Natural killer cell (primary cell): Measurements from ENCODE around the gene TICAM2. TPM values are rescaled to one million over a fixed set of nuclear protein-coding genes. Genes with fewer than 3 reads are reported as not detected.
A peak's percentile ranks its signal among the peaks of the same experiment; 100 is the strongest.

Experiments
- ATAC-seq, 3 donors: fragments of 150-1000 bp in 2 of 3; fragments of 200-7000 bp in 1 of 3; cut with Tn5 transposase; 1 replicate in 1 of 3; 2 replicates in 2 of 3; pipeline ENCODE4 v1.10.0; 2021; ENCODE audit warnings: mild to moderate bottlenecking in 2 of 3, moderate library complexity in 2 of 3
- DNase-seq, 2 donors: peaks; one replicate each; pipeline versions ENCODE4 v3.0.0 to v3.0.0-alpha.2; 2013 to 2021; ENCODE audit warnings: mixed read lengths in 1 of 2
- H3K27ac ChIP-seq: one replicate; pipeline ENCODE4 v1.5.1; 2013; ENCODE audit warnings: mild to moderate bottlenecking, low read length
- H3K27me3 ChIP-seq: one replicate; pipeline ENCODE4 v1.6.1; 2013; ENCODE audit warnings: low read length; ENCODE audit not compliant: control insufficient read depth, insufficient read depth
- H3K36me3 ChIP-seq: one replicate; pipeline ENCODE4 v1.6.1; 2013; ENCODE audit warnings: low read length; ENCODE audit not compliant: control insufficient read depth, insufficient read depth
- H3K4me1 ChIP-seq: one replicate; pipeline ENCODE4 v1.6.1; 2013; ENCODE audit warnings: low read length; ENCODE audit not compliant: control insufficient read depth, insufficient read depth
- H3K4me3 ChIP-seq: one replicate; pipeline ENCODE4 v1.5.1; 2013; ENCODE audit warnings: low read length
- H3K9me3 ChIP-seq: one replicate; pipeline ENCODE4 v1.6.1; 2013; ENCODE audit warnings: low read length; ENCODE audit not compliant: control insufficient read depth, insufficient read depth
- H3K27ac Mint-ChIP-seq, 2 donors: one replicate each; pipeline ENCODE4 v1.8.0; 2022; ENCODE audit warnings: mild to moderate bottlenecking in 2 of 2, mixed read lengths in 2 of 2, moderate library complexity in 1 of 2
- H3K27me3 Mint-ChIP-seq, 2 donors: one replicate each; pipeline ENCODE4 v1.8.0; 2022; ENCODE audit warnings: low read depth in 2 of 2, mixed read lengths in 2 of 2
- H3K36me3 Mint-ChIP-seq: one replicate; pipeline ENCODE4 v1.8.0; 2022; ENCODE audit warnings: mixed read lengths
- H3K4me1 Mint-ChIP-seq, 2 donors: one replicate each; pipeline ENCODE4 v1.8.0; 2022; ENCODE audit warnings: mixed read lengths in 2 of 2
- H3K4me3 Mint-ChIP-seq: one replicate; pipeline ENCODE4 v1.8.0; 2022; ENCODE audit warnings: mild to moderate bottlenecking, moderate library complexity, mixed read lengths
- H3K9me3 Mint-ChIP-seq, 2 donors: one replicate each; pipeline ENCODE4 v1.8.0; 2022; ENCODE audit warnings: mixed read lengths in 2 of 2
- WGBS: methylation state at CpG from one replicate; pipeline ENCODE4 v1.1.7; 2013; ENCODE audit warnings: missing lambda C conversion rate; ENCODE audit not compliant: insufficient coverage; 5-methylcytosine and 5-hydroxymethylcytosine counted together
- intact Hi-C: fragments of 100-400 bp; cut with micrococcal nuclease; formaldehyde crosslinking; loops from one replicate; pipeline ENCODE4 v1.14.2; 2022
- total RNA-seq, 4 donors: library from RNA; stranded (reverse); fragments of 120-200 nt in 1 of 4; gene quantifications; one replicate each; pipeline versions ENCODE4 v1.2.3 to v1.2.4, GENCODE V29; 2013 to 2022
- TF ChIP-seq, protein P1 (sequence below): fragments of 200-600 bp; IDR thresholded peaks from one replicate; pipeline ENCODE4 v1.8.0; 2022; ENCODE audit warnings: antibody characterized with exemption

Gene TICAM2
- total RNA-seq, 3 donors from 2014 or later (not counting 1 experiment from before 2014, with no cell fraction given) = 0.61 to 1.4 (median 1.3) TPM

GRCh38 chr5:115543365-115544042 lies 58.8 kb downstream of the TICAM2 start:
- intact Hi-C loops = loop anchor here (1.0 to 2.0 kb wide), 3 partner anchors 83 to 542 kb away; partner anchors contain the start of genes AP3S1, ATG12, COMMD10 and TMED7
- TF ChIP-seq, protein P1, sequence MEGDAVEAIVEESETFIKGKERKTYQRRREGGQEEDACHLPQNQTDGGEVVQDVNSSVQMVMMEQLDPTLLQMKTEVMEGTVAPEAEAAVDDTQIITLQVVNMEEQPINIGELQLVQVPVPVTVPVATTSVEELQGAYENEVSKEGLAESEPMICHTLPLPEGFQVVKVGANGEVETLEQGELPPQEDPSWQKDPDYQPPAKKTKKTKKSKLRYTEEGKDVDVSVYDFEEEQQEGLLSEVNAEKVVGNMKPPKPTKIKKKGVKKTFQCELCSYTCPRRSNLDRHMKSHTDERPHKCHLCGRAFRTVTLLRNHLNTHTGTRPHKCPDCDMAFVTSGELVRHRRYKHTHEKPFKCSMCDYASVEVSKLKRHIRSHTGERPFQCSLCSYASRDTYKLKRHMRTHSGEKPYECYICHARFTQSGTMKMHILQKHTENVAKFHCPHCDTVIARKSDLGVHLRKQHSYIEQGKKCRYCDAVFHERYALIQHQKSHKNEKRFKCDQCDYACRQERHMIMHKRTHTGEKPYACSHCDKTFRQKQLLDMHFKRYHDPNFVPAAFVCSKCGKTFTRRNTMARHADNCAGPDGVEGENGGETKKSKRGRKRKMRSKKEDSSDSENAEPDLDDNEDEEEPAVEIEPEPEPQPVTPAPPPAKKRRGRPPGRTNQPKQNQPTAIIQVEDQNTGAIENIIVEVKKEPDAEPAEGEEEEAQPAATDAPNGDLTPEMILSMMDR = no peak
- H3K9me3 Mint-ChIP-seq = no peaks in the 10 kb centered on the region
- no peaks in the 10 kb centered on the region for H3K27me3 Mint-ChIP-seq
- H3K4me1 Mint-ChIP-seq = peaks cover 60 to 66% of the 10 kb centered on the region in 2 donors
- peaks cover 12% of the 10 kb centered on the region for H3K36me3 ChIP-seq
- peak in 1 of 2 donors; percentile 71 for DNase-seq
- peaks cover 13% of the 10 kb centered on the region for H3K4me1 ChIP-seq
- H3K9me3 ChIP-seq = peaks cover 5% of the 10 kb centered on the region
- peak overlapping the region; percentile 58 for H3K4me3 ChIP-seq
- peak overlapping the region; percentile 93 to 98 for H3K27ac Mint-ChIP-seq
- 24% methylated on average over 13 of the region's 15 CpGs for WGBS
- H3K27me3 ChIP-seq = no peaks in the 10 kb centered on the region
- peak overlapping the region; percentile 98 for H3K27ac ChIP-seq
- H3K36me3 Mint-ChIP-seq = no peaks in the 10 kb centered on the region
- ATAC-seq = peak; percentile 14 to 37 (median 22)
- peak overlapping the region; percentile 98 for H3K4me3 Mint-ChIP-seq

DNA sequence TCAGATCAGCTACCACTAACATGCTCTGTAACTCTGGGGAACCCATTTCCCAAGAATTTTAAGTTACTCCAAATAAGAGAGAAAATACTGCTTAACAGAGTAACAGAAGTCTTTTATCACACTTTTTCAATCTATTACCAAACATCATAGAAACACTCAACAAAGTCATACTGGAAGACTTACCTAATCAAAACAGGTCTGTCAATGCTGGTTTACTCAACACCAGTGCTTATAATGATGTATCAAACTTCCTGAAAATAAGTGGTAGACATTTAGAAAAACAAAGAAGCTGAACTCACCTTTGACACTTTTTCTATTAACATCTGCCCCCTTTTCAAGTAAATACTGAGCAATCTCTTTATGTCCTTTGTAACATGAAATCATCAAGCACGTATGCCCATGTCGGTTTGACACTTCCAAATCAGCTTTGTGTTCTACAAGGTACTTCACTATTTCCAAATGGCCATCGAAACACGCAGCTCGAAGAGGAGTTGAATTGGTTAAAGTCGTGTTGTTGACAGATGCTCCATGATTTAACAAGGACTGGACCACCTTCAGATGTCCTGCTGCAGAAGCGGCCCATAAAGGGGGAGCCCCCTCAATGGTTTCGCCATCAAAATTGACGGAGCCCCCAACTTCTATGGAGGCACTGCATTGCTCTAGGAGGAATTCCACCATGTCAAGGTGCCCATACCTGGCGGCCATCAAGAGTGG lies 59.5 kb downstream of the TICAM2 start:
- no peaks in the 10 kb centered on the region for H3K36me3 Mint-ChIP-seq
- 82% methylated on average over 10 of the region's 10 CpGs for WGBS
- intact Hi-C loops = no loop called here

DNA sequence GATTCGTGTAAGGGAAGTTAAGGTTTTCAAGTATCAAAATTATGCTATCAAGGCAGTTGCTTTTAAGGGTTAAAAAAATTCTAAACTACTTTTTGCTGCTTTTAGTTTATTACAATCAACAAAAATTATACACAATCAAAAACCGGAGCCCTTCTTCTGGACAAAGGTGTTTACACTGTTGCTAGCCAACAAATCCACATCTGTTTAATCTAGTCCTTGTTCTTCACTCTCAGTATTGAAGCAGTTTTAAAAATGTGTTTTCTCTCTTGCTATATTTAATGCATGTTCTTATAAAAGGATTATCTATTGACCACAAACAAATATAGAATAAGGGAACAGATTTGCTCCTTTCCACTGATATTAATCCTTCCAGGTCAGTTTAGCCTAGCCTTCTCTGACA lies 60.2 kb downstream of the TICAM2 start:
- WGBS = 14% methylated on average over 1 of the region's 2 CpGs
- H3K4me3 ChIP-seq = peak overlapping the region; percentile 8
- peaks cover 22% of the 10 kb centered on the region for H3K36me3 ChIP-seq
- peaks cover 13% of the 10 kb centered on the region for H3K4me1 ChIP-seq
- ATAC-seq = no peak
- no peaks in the 10 kb centered on the region for H3K27me3 ChIP-seq
- TF ChIP-seq, protein P1 = no peak
- DNase-seq = no peak
- peak overlapping the region; percentile 20 for H3K27ac ChIP-seq
- H3K36me3 Mint-ChIP-seq = no peaks in the 10 kb centered on the region
- H3K4me1 Mint-ChIP-seq = peaks cover 70 to 77% of the 10 kb centered on the region in 2 donors
- peak overlapping the region; percentile 93 to 98 for H3K27ac Mint-ChIP-seq
- H3K9me3 Mint-ChIP-seq = no peaks in the 10 kb centered on the region
- peaks cover 5% of the 10 kb centered on the region for H3K9me3 ChIP-seq
- H3K4me3 Mint-ChIP-seq = peak overlapping the region; percentile 98
- no peaks in the 10 kb centered on the region for H3K27me3 Mint-ChIP-seq
- intact Hi-C loops = no loop called here

More for the DNA sequence above, 59.5 kb downstream of the TICAM2 start:
- Histone ChIP-seq H3K27me3 (no peaks in the 10 kb centered on the region), H3K4me3 (peak overlapping the region; percentile 58), H3K27ac (peak overlapping the region; percentile 98), H3K36me3 (peaks cover 18% of the 10 kb centered on the region), H3K9me3 (peaks cover 5% of the 10 kb centered on the region), H3K4me1 (peaks cover 13% of the 10 kb centered on the region)
- H3K27me3 Mint-ChIP-seq = no peaks in the 10 kb centered on the region
- H3K4me1 Mint-ChIP-seq = peaks cover 66 to 73% of the 10 kb centered on the region in 2 donors
- peak overlapping the region; percentile 93 to 98 for H3K27ac Mint-ChIP-seq
- H3K4me3 Mint-ChIP-seq = peak overlapping the region; percentile 98
- TF ChIP-seq, protein P1 = no peak
- ATAC-seq (no peak), DNase-seq (peak in 1 of 2 donors; percentile 12)
- H3K9me3 Mint-ChIP-seq = no peaks in the 10 kb centered on the region
